RWPE1 (cell line): ENCODE measurements around the gene YBX2.
"Not testable (repeated sequence)": the region's sequence is repeated elsewhere in the genome, so short reads cannot be mapped to it uniquely, and the experiment has no call there.

Experiments used
- CTCF ChIA-PET: fragments of 350-600 bp; sonication (Branson Sonifier 250); formaldehyde crosslinking; extraction: SDS; loops from one replicate; lab custom pipeline; 2021; lab: Yijun Ruan, JAX
- POLR2A ChIA-PET: fragments of 400-600 bp; formaldehyde crosslinking; extraction: SDS; loops from one replicate; lab custom pipeline; 2020; ENCODE audit warnings: antibody characterized with exemption; ENCODE audit not compliant: low non-redundant PET; lab: Yijun Ruan, JAX
- DNase-seq: peaks from one replicate; pipeline ENCODE4 v3.0.0; 2012; ENCODE audit warnings: low spot score
- H3K27ac ChIP-seq: fragments of 450-650 bp; 2 replicates; pipeline ENCODE4 v1.5.1; 2017
- CTCF ChIP-seq: fragments of 450-650 bp; conservative IDR thresholded peaks from 2 replicates; pipeline ENCODE4 v1.5.1; 2017; ENCODE audit warnings: low read depth, mild to moderate bottlenecking

Gene YBX2

GRCh38 chr17:7294614-7295153 is at the start of gene YBX2:
Gene YBX2, minus strand, starts transcription at chr17:7294639. Its CDS starts 139 bp downstream, at chr17:7294500.
- peak within 1 kb of the TSS; percentile 81 for H3K27ac ChIP-seq
- ChIA-PET POLR2A (no interaction called here), CTCF (no interaction called here)
- peak; percentile 93 for DNase-seq
- TF ChIP-seq CTCF = no peak

GRCh38 chr17:7343250-7343649 is 48.8 kb upstream of the YBX2 start:
- DNase-seq = no peak
- H3K27ac ChIP-seq = no peak overlapping the region
- POLR2A ChIA-PET = no interaction called here
- no peak for TF ChIP-seq CTCF
- CTCF ChIA-PET = interaction anchor here (1.5 kb wide), 1 partner anchor 14 kb away, joined by 6 read pairs; the partner anchor contains the start of gene NEURL4

- POLR2A ChIA-PET = interaction anchor here (0.6 kb wide), 1 partner anchor 100 kb away, joined by 3 read pairs; no protein-coding TSS in a partner anchor
- H3K27ac ChIP-seq = no peak overlapping the region
- DNase-seq = no peak
- no peak for TF ChIP-seq CTCF
- CTCF ChIA-PET = no interaction called here
Measured at GRCh38 chr17:7341842-7342241, 47.4 kb upstream of the YBX2 start.

GRCh38 chr17:7340179-7340578 is 45.7 kb upstream of the YBX2 start:
- CTCF ChIA-PET = no interaction called here
- H3K27ac ChIP-seq = no peak overlapping the region
- no peak for DNase-seq
- POLR2A ChIA-PET = interaction anchor here (0.7 kb wide), 1 partner anchor 9 kb away, joined by 3 read pairs; no protein-coding TSS in a partner anchor
- TF ChIP-seq CTCF = no peak

DNA sequence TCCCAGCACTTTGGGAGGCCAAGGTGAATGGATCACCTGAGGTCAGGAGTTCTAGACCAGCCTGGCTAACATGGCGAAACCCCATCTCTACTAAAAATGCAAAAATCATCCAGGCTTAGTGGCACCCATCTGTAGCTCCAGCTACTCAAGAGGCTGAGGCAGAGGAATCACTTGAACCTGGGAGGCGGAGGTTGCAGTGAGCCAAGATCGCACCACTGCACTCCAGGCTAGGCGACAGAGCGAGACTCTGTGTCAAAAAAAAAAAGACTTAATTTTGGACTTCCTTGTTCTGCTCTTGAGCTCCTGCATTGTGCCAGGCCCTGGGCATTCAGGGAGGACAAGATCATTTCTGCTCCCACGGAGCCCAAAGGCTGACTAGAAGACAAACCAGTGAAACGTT is 43.2 kb upstream of the YBX2 start:
- DNase-seq, H3K27ac ChIP-seq, POLR2A ChIA-PET: not testable (repeated sequence)
- CTCF ChIA-PET = interaction anchor here (1.0 kb wide), 1 partner anchor 17 kb away, joined by 5 read pairs; the partner anchor contains the start of gene TMEM95

DNA sequence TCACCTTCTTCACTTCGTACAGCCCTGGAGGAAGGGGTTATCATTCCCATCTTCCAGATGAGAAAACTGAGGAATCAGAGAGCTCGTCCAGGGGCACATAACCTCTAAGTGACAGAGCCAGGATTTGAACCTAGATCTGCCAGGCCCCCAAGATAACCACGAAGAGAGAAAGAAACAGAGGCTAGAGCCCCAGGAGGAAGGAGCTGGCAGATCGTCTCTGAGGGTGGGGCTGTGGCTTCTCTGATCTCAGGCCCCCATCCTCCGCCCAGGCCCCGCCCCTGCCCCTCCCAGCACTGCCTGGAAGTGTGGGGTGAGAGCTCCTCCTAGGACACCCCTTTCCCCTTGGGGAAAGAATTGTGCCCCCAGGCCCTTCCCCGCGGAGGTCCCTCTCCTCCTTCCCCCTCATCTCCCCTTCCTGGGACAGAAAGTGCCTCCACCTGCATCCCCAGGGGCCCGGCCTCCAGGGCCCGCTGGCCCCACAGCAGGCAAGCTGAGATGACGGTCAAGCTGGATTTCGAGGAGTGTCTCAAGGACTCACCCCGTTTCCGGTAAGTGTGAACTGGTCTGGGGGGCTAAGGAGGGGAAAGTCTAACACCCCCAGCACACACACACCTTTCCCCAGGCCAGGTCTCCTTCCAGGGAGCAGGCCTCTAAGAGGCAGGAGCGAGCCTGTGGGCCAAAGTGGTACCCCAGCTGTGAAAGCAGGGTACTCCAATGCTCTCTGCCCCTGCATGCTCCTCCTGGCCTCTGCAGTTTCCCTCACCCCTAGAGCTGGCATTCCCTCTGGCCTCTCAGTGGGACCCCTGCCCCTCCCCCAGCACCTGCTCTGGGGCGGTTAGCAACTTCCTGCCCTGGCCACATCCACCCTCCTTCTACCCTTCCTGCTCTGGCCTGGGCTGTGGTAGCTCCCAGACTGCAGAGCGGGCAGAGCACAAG is 42.1 kb upstream of the YBX2 start, which contains the start of gene ACAP1:
ACAP1 (plus strand) TSS at position 290 of the 936 bp plus-strand sequence; CDS start at position 496, 206 bp downstream.
- no peak for DNase-seq
- TF ChIP-seq CTCF = no peak
- no peak within 1 kb of the TSS for H3K27ac ChIP-seq
- CTCF ChIA-PET = interaction anchor here (0.7 to 1.0 kb wide), 2 partner anchors 18 to 116 kb away, joined by 4 to 5 read pairs; partner anchors contain the start of gene TMEM95
- POLR2A ChIA-PET = interaction anchor here (0.6 kb wide), 2 partner anchors 70 to 858 kb away, joined by 3 read pairs; no protein-coding TSS in a partner anchor

- CTCF ChIA-PET = interaction anchor here (0.6 kb wide), 1 partner anchor 99 kb away, joined by 3 read pairs; the partner anchor contains the start of gene TMEM102
- POLR2A ChIA-PET, DNase-seq, H3K27ac ChIP-seq: not testable (repeated sequence)
Measured at GRCh38 chr17:7335765-7336164, 41.3 kb upstream of the YBX2 start.
